ENCODE data around the gene BRMS1. TPM values are rescaled to one million over a fixed set of nuclear protein-coding genes. Genes with fewer than 3 reads are reported as not detected.

BRMS1 gene
- total RNA-seq, 1 donor = 42.3 TPM

- no peak overlapping the region for H3K4me3 ChIP-seq (ENCODE audit: low read depth, low read length)
- TF ChIP-seq, protein P1, sequence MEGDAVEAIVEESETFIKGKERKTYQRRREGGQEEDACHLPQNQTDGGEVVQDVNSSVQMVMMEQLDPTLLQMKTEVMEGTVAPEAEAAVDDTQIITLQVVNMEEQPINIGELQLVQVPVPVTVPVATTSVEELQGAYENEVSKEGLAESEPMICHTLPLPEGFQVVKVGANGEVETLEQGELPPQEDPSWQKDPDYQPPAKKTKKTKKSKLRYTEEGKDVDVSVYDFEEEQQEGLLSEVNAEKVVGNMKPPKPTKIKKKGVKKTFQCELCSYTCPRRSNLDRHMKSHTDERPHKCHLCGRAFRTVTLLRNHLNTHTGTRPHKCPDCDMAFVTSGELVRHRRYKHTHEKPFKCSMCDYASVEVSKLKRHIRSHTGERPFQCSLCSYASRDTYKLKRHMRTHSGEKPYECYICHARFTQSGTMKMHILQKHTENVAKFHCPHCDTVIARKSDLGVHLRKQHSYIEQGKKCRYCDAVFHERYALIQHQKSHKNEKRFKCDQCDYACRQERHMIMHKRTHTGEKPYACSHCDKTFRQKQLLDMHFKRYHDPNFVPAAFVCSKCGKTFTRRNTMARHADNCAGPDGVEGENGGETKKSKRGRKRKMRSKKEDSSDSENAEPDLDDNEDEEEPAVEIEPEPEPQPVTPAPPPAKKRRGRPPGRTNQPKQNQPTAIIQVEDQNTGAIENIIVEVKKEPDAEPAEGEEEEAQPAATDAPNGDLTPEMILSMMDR (IDR thresholded peaks at IDR 0.05; ENCODE audit: insufficient read depth, low read depth, low read length) = no peak
- no peak for DNase-seq (ENCODE audit: low read depth)
Measured at GRCh38 chr11:66365711-66366619, 21.1 kb upstream of the BRMS1 start.

GRCh38 chr11:66365166-66365565, 20.3 kb upstream of the BRMS1 start:
- DNase-seq (ENCODE audit: low read depth) = no peak
- no peak overlapping the region for H3K4me3 ChIP-seq (ENCODE audit: low read depth, low read length)
- TF ChIP-seq, protein P1 (IDR thresholded peaks at IDR 0.05; ENCODE audit: insufficient read depth, low read depth, low read length) = no peak

DNA sequence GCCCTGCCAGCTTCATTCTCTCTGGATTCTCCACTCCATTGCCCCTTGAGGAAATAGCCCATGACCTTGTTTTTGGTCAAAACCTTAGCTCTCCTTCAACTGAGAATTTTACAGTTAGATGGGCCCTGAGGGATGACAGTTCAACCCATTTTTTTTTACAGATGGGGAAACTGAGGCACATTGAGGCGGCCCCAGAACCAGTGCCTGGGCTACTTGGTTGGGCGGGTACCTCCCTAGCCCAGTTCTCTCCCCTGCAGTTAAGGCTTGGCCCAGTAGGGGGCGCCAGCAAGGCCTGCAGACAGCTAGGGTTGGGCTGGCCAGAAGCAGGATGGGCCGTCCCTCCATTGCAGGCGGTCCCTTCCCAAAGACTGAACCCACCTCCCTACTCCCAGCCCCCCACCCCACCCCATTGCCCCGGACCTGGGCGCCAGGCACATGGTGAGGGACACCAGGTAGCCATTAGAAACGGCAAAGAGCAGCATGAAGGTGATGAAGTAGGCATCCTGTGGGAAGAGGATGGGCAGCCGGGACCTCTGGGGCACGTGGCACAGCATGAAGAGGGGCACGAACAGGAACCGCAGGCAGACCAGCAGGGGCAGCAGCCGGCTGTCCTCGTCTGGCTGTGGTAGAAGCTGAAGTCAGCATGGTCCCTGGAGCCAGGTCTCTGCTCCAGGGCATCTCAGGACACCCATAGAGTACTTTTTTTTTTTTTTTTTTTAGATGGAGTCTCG, 19.1 kb upstream of the BRMS1 start:
- TF ChIP-seq, protein P1 (IDR thresholded peaks at IDR 0.05; ENCODE audit: insufficient read depth, low read depth, low read length) = peak; percentile 67

GRCh38 chr11:66363187-66363601, 18.3 kb upstream of the BRMS1 start:
- DNase-seq (ENCODE audit: low read depth) = no peak
- TF ChIP-seq, protein P1 (IDR thresholded peaks at IDR 0.05; ENCODE audit: insufficient read depth, low read depth, low read length) = no peak
- no peak overlapping the region for H3K4me3 ChIP-seq (ENCODE audit: low read depth, low read length)

More for the DNA sequence above, 19.1 kb upstream of the BRMS1 start:
- no peak overlapping the region for H3K4me3 ChIP-seq (ENCODE audit: low read depth, low read length)
- DNase-seq (ENCODE audit: low read depth) = no peak

DNA sequence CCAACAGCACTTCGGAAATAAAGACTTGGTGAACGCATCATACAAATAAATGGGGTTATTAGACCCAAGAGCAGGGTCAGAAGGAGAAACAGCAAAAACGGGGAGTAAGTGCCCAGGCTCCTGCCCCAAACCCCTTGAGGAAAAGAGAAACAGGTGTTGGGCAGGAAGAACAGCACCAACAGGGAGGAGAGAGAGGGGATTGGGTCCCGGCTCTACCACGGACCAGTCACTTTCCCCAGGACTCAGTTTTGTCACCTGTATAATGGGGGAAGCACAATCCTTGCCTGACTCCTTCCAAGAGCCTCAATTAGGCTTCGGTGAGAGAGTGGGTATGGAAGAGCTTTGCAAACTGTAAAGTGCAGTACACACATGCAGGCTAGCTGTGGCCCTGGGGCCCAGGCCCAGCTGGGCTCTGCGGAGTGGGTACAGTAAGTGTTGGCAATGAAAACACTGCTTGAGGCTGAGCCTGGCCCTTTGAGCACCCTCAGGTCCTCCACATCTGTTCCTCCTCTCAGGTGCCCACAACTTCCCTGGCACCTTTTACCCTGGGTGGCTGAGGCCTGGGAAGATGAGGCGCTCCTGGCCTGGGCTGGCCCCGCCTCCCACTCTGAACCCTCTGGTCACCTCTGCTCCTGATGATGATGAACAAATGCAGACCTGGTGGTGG, 17.7 kb upstream of the BRMS1 start:
- no peak overlapping the region for H3K4me3 ChIP-seq (ENCODE audit: low read depth, low read length)
- TF ChIP-seq, protein P1 (IDR thresholded peaks at IDR 0.05; ENCODE audit: insufficient read depth, low read depth, low read length) = no peak
- DNase-seq (ENCODE audit: low read depth) = no peak

DNA sequence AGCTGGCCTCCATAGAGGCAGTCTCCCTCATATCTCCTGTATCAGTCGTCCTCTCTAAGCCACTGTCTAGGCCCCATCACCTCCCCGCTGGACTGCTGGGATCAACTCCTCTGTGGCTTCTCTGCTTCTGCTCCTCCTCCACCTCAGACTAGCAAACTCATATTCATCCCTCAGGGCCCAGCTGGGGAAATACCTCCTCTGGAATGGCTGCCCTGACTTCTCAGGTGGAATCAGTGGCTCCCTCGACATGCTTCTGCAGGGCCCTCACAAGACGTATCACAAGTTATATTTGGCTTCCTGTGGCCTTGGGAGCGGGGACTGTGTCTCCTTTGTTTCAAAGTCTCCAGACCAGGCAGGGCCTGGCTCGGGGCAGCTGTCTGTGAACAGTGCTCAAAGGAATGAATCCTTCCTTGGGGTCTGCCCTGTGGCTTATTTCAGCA, 16.6 kb upstream of the BRMS1 start:
- no peak overlapping the region for H3K4me3 ChIP-seq (ENCODE audit: low read depth, low read length)
- TF ChIP-seq, protein P1 (IDR thresholded peaks at IDR 0.05; ENCODE audit: insufficient read depth, low read depth, low read length) = no peak
- DNase-seq (ENCODE audit: low read depth) = no peak

Measured in fibroblast of villous mesenchyme (primary cell).